T-helper 1 cell (primary cell): Measurements from ENCODE around the gene ESF1.
"Not testable (repeated sequence)": the region's sequence is repeated elsewhere in the genome, so short reads cannot be mapped to it uniquely, and the experiment has no call there.

ENCODE experiments used
- DNase-seq, 5 donors: peaks; one replicate each; pipeline ENCODE4 v3.0.0-alpha.2; 2012 to 2020

Gene ESF1

DNA sequence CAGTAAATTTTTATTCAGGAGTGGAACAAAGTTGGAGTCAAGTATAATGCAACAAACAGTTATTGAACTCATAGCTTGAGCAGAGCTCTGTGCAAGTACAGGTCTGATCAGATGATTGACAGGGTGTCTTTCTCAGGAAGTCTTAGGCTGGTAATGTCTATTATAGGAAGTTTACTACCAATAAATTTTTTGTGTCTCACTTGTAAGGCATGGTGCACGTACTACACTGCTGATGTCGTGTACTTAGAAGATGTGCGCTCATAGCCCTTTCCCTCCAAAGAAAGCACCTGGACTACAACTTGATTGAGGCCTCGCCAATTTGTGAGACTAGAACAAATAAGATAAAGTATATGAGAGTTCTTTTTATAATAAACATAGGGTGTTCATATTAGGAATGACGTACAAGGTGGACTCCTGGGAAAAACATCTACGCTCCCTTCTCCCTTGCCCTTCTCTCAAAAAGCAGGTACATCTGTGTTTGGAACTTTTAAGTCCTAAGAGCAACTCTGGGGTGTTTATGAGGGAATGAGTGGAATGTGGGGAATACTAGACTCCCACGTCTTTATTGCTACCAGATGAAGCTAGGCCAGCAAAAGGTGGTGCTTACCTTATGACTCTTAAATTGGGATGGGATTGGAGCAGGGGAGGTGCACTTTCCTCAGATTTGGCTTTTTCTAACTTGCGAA is 1.6 kb upstream of the ESF1 start:
- DNase-seq: no peak

DNA sequence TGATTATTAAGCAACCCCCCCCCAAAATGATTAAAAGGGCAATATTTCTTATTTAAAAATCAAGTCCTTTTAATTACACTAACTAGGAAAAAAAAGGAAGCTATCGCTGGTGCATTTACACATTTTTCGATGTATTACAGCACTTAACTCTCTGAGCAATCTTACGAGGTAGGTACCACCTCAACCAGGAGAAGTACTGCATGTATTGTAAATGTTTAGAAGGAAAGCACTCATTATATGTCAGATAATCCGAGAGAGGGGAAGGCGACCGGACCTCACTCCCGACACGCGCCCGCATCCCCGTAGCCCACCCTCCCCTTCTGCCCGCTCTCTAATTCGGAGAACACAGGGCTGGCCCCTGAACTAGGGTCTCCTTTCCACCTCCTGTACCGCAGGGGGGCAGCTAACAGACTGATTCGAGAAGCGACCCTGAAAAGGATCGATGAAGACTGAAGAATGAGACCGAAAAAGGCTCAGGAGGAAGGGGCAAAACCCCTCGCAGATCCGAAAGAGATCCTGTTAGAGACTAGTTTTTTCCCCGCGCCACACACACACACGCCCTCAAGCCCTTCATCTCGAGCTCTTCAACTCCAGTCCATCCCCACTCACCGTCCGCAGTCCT is 337 bp downstream of the ESF1 start:
- DNase-seq: no peak

- no peak for DNase-seq
Measured at GRCh38 chr20:13783528-13783927, 1.2 kb downstream of the ESF1 start.

GRCh38 chr20:13778827-13779226 is 5.9 kb downstream of the ESF1 start:
- DNase-seq: no peak

GRCh38 chr20:13777171-13777601 is 7.5 kb downstream of the ESF1 start:
- DNase-seq: no peak

DNA sequence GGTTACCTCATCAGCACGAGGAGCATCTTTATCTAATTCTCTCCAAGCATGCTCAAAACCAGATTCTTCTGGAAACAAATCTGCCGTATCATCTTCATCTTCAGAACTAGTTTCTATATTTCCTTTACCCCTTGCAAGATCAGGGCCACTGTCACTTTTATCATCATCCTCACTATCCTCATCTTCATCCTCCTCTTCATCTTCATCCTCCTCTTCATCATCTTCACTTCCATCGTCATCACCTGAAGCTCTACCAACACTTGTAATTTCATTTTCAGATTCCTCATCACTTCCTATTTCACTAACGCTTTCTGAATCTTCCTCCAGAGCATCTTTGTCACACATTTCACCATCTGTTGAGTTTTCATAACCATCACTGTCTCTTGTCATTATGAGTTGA is 8.9 kb downstream of the ESF1 start:
- no peak for DNase-seq

- DNase-seq: no peak
Measured at GRCh38 chr20:13772529-13772928, 12.2 kb downstream of the ESF1 start.

DNA sequence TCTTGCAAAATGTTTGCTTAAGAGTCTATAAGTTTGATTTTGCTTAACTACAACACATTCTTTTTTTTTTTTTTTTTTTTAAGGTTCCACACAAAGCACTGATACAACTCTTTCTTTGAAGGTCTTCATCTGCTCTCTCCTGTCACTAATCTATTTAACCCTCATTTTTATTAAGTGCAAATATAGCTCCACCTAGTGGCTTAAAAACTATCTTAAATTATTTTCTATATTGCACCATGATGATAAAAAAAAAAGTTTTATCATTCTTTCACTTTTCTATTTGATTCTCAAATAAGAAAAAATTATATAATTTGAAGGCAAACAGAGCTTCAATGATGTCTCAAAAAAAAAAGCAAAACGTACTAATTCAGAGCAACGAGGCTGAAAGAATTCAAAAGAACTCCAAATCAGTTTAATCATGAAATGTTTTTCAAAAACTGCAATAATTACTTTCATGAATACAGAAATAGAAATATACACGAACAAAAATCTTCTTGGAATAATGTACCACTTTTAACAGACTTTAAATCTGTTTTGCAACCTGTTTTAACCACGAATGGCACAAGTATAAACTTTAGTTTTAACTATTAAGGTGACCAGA is 12.8 kb downstream of the ESF1 start:
- DNase-seq: no peak

- DNase-seq: no peak
Measured at GRCh38 chr20:13770141-13770540, 14.6 kb downstream of the ESF1 start.

GRCh38 chr20:13765868-13766416 is 18.8 kb downstream of the ESF1 start:
- DNase-seq: no peak

DNA sequence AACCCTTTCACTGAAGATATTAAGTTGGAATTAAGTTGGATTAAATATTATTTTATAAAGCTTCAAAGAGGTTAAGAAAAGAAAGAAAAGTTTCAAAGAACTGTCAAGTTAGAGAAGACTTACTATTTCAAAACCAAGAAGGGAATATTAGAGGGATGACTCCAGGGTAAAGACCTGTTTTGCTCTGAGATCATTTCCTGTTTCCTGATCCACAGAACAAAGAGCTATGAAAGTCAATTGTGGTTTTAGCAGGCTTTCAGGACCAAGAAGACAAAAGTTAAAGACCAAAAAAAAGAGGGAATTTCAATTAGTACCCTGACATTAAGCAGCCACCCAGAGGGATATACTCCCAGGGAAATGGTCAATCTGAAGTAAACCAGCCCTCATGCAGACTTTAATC is 19.4 kb downstream of the ESF1 start:
- no peak for DNase-seq

DNA sequence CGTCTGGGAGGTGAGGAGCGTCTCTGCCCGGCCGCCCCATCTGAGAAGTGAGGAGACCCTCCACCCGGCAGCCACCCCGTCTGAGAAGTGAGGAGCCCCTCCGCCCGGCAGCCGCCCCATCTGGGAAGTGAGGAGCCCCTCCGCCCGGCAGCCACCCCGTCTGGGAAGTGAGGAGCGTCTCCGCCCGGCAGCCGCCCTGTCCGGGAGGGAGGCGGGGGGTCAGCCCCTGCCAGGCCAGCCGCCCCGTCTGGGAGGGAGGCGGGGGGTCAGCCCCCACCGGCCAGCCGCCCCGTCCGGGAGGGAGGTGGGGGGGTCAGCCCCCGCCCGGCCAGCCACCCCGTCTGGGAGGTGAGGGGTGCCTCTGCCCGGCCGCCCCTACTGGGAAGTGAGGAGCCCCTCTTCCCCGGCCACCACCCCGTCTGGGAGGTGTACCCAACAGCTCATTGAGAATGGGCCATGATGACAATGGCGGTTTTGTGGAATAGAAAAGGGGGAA is 24.2 kb downstream of the ESF1 start:
- not testable (repeated sequence) for DNase-seq

DNA sequence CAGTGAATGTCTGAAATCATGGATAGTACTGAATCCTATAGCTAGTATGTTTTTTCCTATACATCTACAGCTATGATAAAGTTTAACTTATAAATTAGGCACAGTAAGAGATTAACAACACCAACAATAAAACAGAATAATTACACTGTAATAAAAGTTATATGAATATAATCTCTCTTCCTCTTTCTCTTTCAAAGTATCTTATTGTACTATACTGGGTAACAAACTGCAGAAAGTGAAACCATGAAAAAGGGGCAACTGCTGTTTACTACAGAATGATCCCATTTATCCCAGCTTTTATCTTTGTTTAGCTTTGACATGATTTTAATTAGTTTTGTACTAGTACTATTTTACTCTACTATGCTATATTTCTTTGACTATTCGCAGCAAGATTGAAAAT is 25.8 kb downstream of the ESF1 start:
- no peak for DNase-seq

DNA sequence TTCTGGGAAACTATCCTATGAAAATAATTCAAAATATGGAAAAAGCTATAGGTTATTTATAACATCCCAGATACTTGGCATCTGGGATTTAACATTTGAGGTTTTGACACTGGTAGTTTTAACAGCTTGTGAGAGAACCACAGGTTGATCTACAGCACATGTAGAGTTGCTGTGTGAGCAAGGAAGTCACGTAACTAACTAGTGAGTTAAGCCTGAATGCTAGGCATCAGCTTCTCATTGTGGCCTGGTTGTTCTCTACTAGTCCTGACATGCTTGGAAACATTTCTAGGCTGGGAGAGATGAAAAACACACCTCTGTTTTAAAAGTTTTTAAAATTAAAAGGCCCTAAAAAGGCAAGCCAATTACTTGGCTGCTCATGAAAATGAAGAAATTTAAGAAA is 28.2 kb downstream of the ESF1 start:
- no peak for DNase-seq

DNA sequence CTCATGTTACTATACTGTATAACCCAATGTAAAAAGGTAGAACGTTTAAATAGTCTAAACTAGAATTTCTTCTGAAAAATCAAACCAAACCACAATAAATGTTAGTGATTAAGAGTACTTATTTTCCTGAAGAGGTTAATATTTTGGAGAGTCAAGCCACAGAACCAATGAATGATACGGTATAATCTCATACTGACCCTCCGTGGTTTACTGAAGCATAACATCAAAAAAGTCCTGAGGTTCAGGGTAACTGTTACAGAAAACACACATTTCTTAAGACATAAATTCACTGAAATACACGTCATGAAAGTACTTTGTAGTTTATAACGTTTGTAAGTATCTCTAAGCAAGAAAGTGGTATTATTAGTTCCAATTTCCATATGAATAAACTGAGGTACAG is 28.9 kb downstream of the ESF1 start:
- DNase-seq: no peak

GRCh38 chr20:13753436-13754036 is 31.2 kb downstream of the ESF1 start:
- DNase-seq: no peak

GRCh38 chr20:13749811-13750210 is 34.9 kb downstream of the ESF1 start:
- DNase-seq: no peak

DNA sequence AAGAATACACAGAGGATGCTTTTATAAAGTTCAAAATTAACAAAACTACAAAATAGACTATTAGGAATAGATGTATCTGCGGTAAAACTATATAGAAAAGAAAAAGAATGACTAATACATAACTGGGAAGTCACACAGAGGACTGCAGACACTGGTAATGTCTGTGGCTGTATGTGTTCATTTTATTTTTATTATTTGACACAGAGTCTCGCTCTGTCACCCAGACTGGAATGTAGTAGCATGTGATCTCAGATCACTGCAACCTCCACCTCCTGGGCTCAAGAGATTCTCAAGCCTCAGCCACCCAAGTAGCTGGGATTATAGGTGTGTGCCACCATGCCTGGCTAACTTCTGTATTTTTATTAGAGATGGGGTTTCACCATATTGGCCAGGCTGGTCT is 38.9 kb downstream of the ESF1 start:
- DNase-seq: no peak

- no peak for DNase-seq
Measured at GRCh38 chr20:13744352-13744751, 40.4 kb downstream of the ESF1 start.

- DNase-seq: no peak
Measured at GRCh38 chr20:13741879-13742278, 42.8 kb downstream of the ESF1 start.

GRCh38 chr20:13739731-13740649 is 44.7 kb downstream of the ESF1 start:
- no peak for DNase-seq

GRCh38 chr20:13738187-13738586 is 46.5 kb downstream of the ESF1 start:
- DNase-seq: not testable (repeated sequence)
